ENCODE measurements around the gene L3MBTL1. TPM values are rescaled to one million over a fixed set of nuclear protein-coding genes. Genes with fewer than 3 reads are reported as not detected.

Gene L3MBTL1
- total RNA-seq, result 10 to 100 TPM in 1 of 2 donors, 1 to 10 TPM in 1; 7.6 to 11.5 TPM
- long read RNA-seq, partial matches to known transcripts, result 0 of 3 reads
- long read RNA-seq, other reads (novel, unspliced or antisense), result 2 of 3 reads

- DNase-seq, result peak; percentile 28 to 61
- ATAC-seq, result peak; percentile 96
- intact Hi-C loops (cut with DNase I, micrococcal nuclease), result no loop called here
Observed at GRCh38 chr20:43507150-43508080, at the start of gene L3MBTL1. TSS of gene L3MBTL1 (plus strand) at chr20:43507697. CDS start at chr20:43513504, 5,807 bp downstream.

- intact Hi-C loops (cut with DNase I, micrococcal nuclease), result no loop called here
- no peak for DNase-seq
- no peak for ATAC-seq
Observed at GRCh38 chr20:43458422-43458924, 49.0 kb upstream of the L3MBTL1 start.

GRCh38 chr20:43459022-43459942, 48.2 kb upstream of the L3MBTL1 start:
- peak; percentile 17 to 29 for DNase-seq
- no peak for ATAC-seq
- intact Hi-C loops (cut with DNase I, micrococcal nuclease), result no loop called here

- ATAC-seq, result no peak
- intact Hi-C loops (cut with DNase I, micrococcal nuclease), result no loop called here
- no peak for DNase-seq
Observed at GRCh38 chr20:43460172-43460829, 47.2 kb upstream of the L3MBTL1 start.

- DNase-seq (no peak), ATAC-seq (no peak)
- intact Hi-C loops (cut with DNase I, micrococcal nuclease), result no loop called here
Observed at GRCh38 chr20:43460830-43461200, 46.7 kb upstream of the L3MBTL1 start.

- no peak for ATAC-seq
- intact Hi-C loops (cut with DNase I, micrococcal nuclease), result no loop called here
- DNase-seq, result no peak
Observed at GRCh38 chr20:43461894-43462659, 45.4 kb upstream of the L3MBTL1 start.

GRCh38 chr20:43462660-43463526, 44.6 kb upstream of the L3MBTL1 start:
- DNase-seq (no peak), ATAC-seq (no peak)
- intact Hi-C loops (cut with DNase I, micrococcal nuclease), result no loop called here

GRCh38 chr20:43463527-43464218, 43.8 kb upstream of the L3MBTL1 start:
- DNase-seq, result no peak
- no peak for ATAC-seq
- intact Hi-C loops (cut with DNase I, micrococcal nuclease), result no loop called here

- peak; percentile 35 for ATAC-seq
- no peak for DNase-seq
- intact Hi-C loops (cut with DNase I, micrococcal nuclease), result no loop called here
Observed at GRCh38 chr20:43464219-43464790, 43.2 kb upstream of the L3MBTL1 start.

GRCh38 chr20:43465625-43465943, 41.9 kb upstream of the L3MBTL1 start:
- intact Hi-C loops (cut with DNase I, micrococcal nuclease), result no loop called here
- no peak for DNase-seq
- ATAC-seq, result no peak

- intact Hi-C loops (cut with DNase I, micrococcal nuclease), result no loop called here
- ATAC-seq (no peak), DNase-seq (no peak)
Observed at GRCh38 chr20:43467589-43467988, 39.9 kb upstream of the L3MBTL1 start.

- intact Hi-C loops (cut with DNase I, micrococcal nuclease), result no loop called here
- ATAC-seq (no peak), DNase-seq (no peak)
Observed at GRCh38 chr20:43472671-43473380, 34.7 kb upstream of the L3MBTL1 start.

- no peak for ATAC-seq
- intact Hi-C loops (cut with DNase I, micrococcal nuclease), result no loop called here
Observed at GRCh38 chr20:43473381-43473704, 34.2 kb upstream of the L3MBTL1 start.

GRCh38 chr20:43477193-43477592, 30.3 kb upstream of the L3MBTL1 start:
- intact Hi-C loops (cut with DNase I, micrococcal nuclease), result no loop called here
- ATAC-seq, result no peak

More at GRCh38 chr20:43473381-43473704, 34.2 kb upstream of the L3MBTL1 start:
- no peak for DNase-seq

GRCh38 chr20:43477619-43478018, 29.9 kb upstream of the L3MBTL1 start:
- ATAC-seq, result no peak
- intact Hi-C loops (cut with DNase I, micrococcal nuclease), result no loop called here
- no peak for DNase-seq

More at GRCh38 chr20:43477193-43477592, 30.3 kb upstream of the L3MBTL1 start:
- DNase-seq, result no peak

GRCh38 chr20:43490038-43490437, 17.5 kb upstream of the L3MBTL1 start:
- DNase-seq, result no peak
- intact Hi-C loops (cut with DNase I, micrococcal nuclease), result no loop called here
- ATAC-seq, result no peak
